HG03460 (cell line): ENCODE data around the gene ERAL1.
A peak's percentile ranks its signal among the peaks of the same experiment; 100 is the strongest.
"Not testable (repeated sequence)": the region's sequence is repeated elsewhere in the genome, so short reads cannot be mapped to it uniquely, and the experiment has no call there.

ENCODE experiments used
- ATAC-seq: cut with Tn5 transposase; IDR thresholded peaks from one replicate; pipeline ENCODE4 v1.9.1; 2021; ENCODE audit not compliant: unreplicated experiment

The ERAL1 gene

GRCh38 chr17:28897769-28898526 lies 43.1 kb downstream of the ERAL1 start:
- ATAC-seq, result no peak

GRCh38 chr17:28898527-28898955 lies 43.7 kb downstream of the ERAL1 start:
- ATAC-seq, result no peak

- ATAC-seq, result no peak
These were observed 44.5 kb downstream of the ERAL1 start for GRCh38 chr17:28899212-28899815.

GRCh38 chr17:28900986-28901726 lies 46.3 kb downstream of the ERAL1 start:
- no peak for ATAC-seq

- peak; percentile 25 for ATAC-seq
These were observed 47.3 kb downstream of the ERAL1 start for GRCh38 chr17:28901866-28902818.

GRCh38 chr17:28902819-28903545 lies 48.2 kb downstream of the ERAL1 start, which contains the start of gene DHRS13:
TSS of gene DHRS13 (minus strand) at chr17:28903079. CDS start at chr17:28902944, 135 bp downstream.
- peak; percentile 88 for ATAC-seq

- not testable (repeated sequence) for ATAC-seq
These were observed 48.7 kb downstream of the ERAL1 start for GRCh38 chr17:28903546-28903841.

GRCh38 chr17:28904800-28905199 lies 50.0 kb downstream of the ERAL1 start:
- no peak for ATAC-seq

GRCh38 chr17:28906276-28906675 lies 51.5 kb downstream of the ERAL1 start:
- ATAC-seq, result no peak

GRCh38 chr17:28906706-28907438 lies 52.1 kb downstream of the ERAL1 start:
- ATAC-seq, result no peak

GRCh38 chr17:28907709-28908475 lies 53.1 kb downstream of the ERAL1 start:
- no peak for ATAC-seq

GRCh38 chr17:28908640-28909167 lies 53.9 kb downstream of the ERAL1 start:
- ATAC-seq, result no peak

- ATAC-seq, result no peak
These were observed 55.7 kb downstream of the ERAL1 start for GRCh38 chr17:28910534-28910933.
